HepG2 (cell line): ENCODE data around the gene USP32. TPM values are rescaled to one million over a fixed set of nuclear protein-coding genes. Genes with fewer than 3 reads are reported as not detected.

Experiments
- ATAC-seq: fragments of 200-7000 bp; cut with Tn5 transposase; 3 replicates; pipeline ENCODE4 v1.9.1; 2020; ENCODE audit warnings: mild to moderate bottlenecking, moderate library complexity
- BruUV-seq: library from RNA; stranded (reverse); fragments of 400-500 nt; replicated peaks from 2 replicates; lab custom pipeline; 2021; lab: Mats Ljungman, UMichigan
- CTCF ChIA-PET: fragments of 300-600 bp; formaldehyde crosslinking; extraction: SDS; loops from one replicate; lab custom pipeline; 2021; ENCODE audit warnings: low total read pairs, inconsistent platforms, low intra/inter-chr PET ratio; lab: Yijun Ruan, JAX
- POLR2A ChIA-PET: fragments of 350-600 bp; sonication (Branson Sonifier 250); formaldehyde crosslinking; loops from one replicate; lab custom pipeline; 2020; ENCODE audit warnings: antibody characterized with exemption, inconsistent platforms; lab: Yijun Ruan, JAX
- DNase-seq: peaks from one replicate; pipeline ENCODE4 v3.0.0-alpha.2; 2015; ENCODE audit warnings: low spot score
- FAIRE-seq: peaks from 3 replicates; lab custom pipeline; 2011; peaks lifted over from hg19 to GRCh38; lab: Jason Lieb, UNC
- H2AFZ ChIP-seq: one replicate; pipeline ENCODE4 v1.6.1; 2011; ENCODE audit warnings: low read length, inconsistent platforms
- H3K27ac ChIP-seq: fragments of 300-600 bp; 3 replicates; pipeline ENCODE4 v1.8.0; 2011; ENCODE audit warnings: mixed run types, mild to moderate bottlenecking, mixed read lengths, low read length, inconsistent platforms; ENCODE audit not compliant: insufficient read depth; ENCODE audit errors: extremely low read length
- H3K27me3 ChIP-seq, 2 experiments: fragments of 200-600 bp in 1 of 2; 2 replicates in 1 of 2; 3 replicates in 1 of 2; pipeline versions ENCODE4 v1.6.0 to v1.8.0; 2011; ENCODE audit warnings: low read length in 2 of 2, mild to moderate bottlenecking in 2 of 2, moderate library complexity in 2 of 2, inconsistent platforms in 1 of 2; ENCODE audit not compliant: insufficient read depth in 2 of 2, control insufficient read depth in 1 of 2
- H3K36me3 ChIP-seq, 2 experiments: fragments of 200-600 bp in 1 of 2; replicated peaks in 1 of 2; 2 replicates in 1 of 2; 3 replicates in 1 of 2; pipeline versions ENCODE4 v1.5.1 to v1.8.0; 2011; ENCODE audit warnings: low read length in 2 of 2, inconsistent platforms in 1 of 2; ENCODE audit not compliant: insufficient read depth in 2 of 2, control insufficient read depth in 1 of 2
- H3K4me1 ChIP-seq: 2 replicates; pipeline ENCODE4 v1.5.1; 2012; ENCODE audit warnings: low read length, inconsistent platforms; ENCODE audit not compliant: insufficient read depth
- H3K4me2 ChIP-seq: 2 replicates; pipeline ENCODE4 v1.6.0; 2011; ENCODE audit warnings: low read depth, low read length, inconsistent platforms
- H3K4me3 ChIP-seq, 3 experiments: fragments of 200-600 bp in 1 of 3; sonication (generic), shearing (Covaris generic) in 1 of 3; replicated peaks in 1 of 3; 2 replicates each; pipeline ENCODE4 v1.5.1; 2011 to 2016; ENCODE audit warnings: low read length in 3 of 3, inconsistent platforms in 2 of 3, low read depth in 2 of 3, mild to moderate bottlenecking in 2 of 3, control low read depth in 1 of 3, mixed read lengths in 1 of 3; ENCODE audit not compliant: insufficient read depth in 1 of 3
- H3K79me2 ChIP-seq: one replicate; pipeline ENCODE4 v1.6.1; 2011; ENCODE audit warnings: low read length, inconsistent platforms; ENCODE audit not compliant: insufficient read depth
- H3K9ac ChIP-seq: 2 replicates; pipeline ENCODE4 v1.6.0; 2011; ENCODE audit warnings: mild to moderate bottlenecking, low read depth, low read length, inconsistent platforms; ENCODE audit not compliant: insufficient read depth
- H3K9me3 ChIP-seq: 2 replicates; pipeline ENCODE4 v1.5.1; 2012; ENCODE audit warnings: mild to moderate bottlenecking, low read length
- H4K20me1 ChIP-seq: 2 replicates; pipeline ENCODE4 v1.6.0; 2011; ENCODE audit warnings: inconsistent platforms, mild to moderate bottlenecking, low read length, moderate library complexity; ENCODE audit not compliant: insufficient read depth
- FOSL2 ChIP-seq: sonication (generic); formaldehyde crosslinking; IDR thresholded peaks from 2 replicates; pipeline ENCODE4 v1.4.0; 2020; ENCODE audit warnings: missing genetic modification reagents
- ZNF33B ChIP-seq: sonication (generic); formaldehyde crosslinking; IDR thresholded peaks from 2 replicates; pipeline ENCODE4 v1.5.1; 2020; ENCODE audit warnings: mild to moderate bottlenecking, missing genetic modification reagents
- WGBS: methylation state at CpG from one replicate; pipeline ENCODE4 v1.1.6; 2017; ENCODE audit warnings: low lambda C conversion rate; 5-methylcytosine and 5-hydroxymethylcytosine counted together
- in situ Hi-C: cut with HindIII; loops from 2 replicates; pipeline ENCODE4 v1.10.0; 2017; ENCODE audit warnings: low pct_unique_long_range_greater_than_20kb; ENCODE audit not compliant: extremely low pct_ligation_motif_present
- intact Hi-C: fragments of 100-400 bp; cut with micrococcal nuclease; formaldehyde crosslinking; loops from one replicate; pipeline ENCODE4 v1.10.0; 2022; ENCODE audit not compliant: unreplicated experiment
- polyA plus RNA-seq, 8 experiments: library from polyadenylated mRNA; depleted of rRNA in 3 of 8; stranded (reverse) in 7 of 8; unstranded in 1 of 8; fragments of >200 nt; fragmentation: Illumina TruSeq in 4 of 8; extraction: Trizol in 4 of 8; gene quantifications; 2 replicates each; pipeline versions ENCODE4 v1.2.1 to v1.2.3, GENCODE V29; 2011 to 2016; ENCODE audit warnings: low read depth in 4 of 8, missing spikeins in 1 of 8, mixed read lengths in 1 of 8; ENCODE audit not compliant: insufficient read depth in 1 of 8
- total RNA-seq, 5 experiments: library from RNA; depleted of rRNA; stranded (reverse); fragments of >200 nt; fragmentation: Illumina TruSeq; extraction: Trizol; gene quantifications; 2 replicates each; pipeline ENCODE4 v1.2.3, GENCODE V29; 2016; ENCODE audit warnings: low read depth in 1 of 5
- TF ChIP-seq, protein P1 (sequence below): sonication (generic); formaldehyde crosslinking; IDR thresholded peaks from 2 replicates; pipeline ENCODE4 v1.5.0; 2020; ENCODE audit warnings: mild to moderate bottlenecking, missing genetic modification reagents

USP32 gene
- total and polyA plus RNA-seq, 2 of the 13 experiments (the other 11 are each of a cell fraction or from before 2014, with no cell fraction given), result 24.9 to 39.9 TPM

DNA sequence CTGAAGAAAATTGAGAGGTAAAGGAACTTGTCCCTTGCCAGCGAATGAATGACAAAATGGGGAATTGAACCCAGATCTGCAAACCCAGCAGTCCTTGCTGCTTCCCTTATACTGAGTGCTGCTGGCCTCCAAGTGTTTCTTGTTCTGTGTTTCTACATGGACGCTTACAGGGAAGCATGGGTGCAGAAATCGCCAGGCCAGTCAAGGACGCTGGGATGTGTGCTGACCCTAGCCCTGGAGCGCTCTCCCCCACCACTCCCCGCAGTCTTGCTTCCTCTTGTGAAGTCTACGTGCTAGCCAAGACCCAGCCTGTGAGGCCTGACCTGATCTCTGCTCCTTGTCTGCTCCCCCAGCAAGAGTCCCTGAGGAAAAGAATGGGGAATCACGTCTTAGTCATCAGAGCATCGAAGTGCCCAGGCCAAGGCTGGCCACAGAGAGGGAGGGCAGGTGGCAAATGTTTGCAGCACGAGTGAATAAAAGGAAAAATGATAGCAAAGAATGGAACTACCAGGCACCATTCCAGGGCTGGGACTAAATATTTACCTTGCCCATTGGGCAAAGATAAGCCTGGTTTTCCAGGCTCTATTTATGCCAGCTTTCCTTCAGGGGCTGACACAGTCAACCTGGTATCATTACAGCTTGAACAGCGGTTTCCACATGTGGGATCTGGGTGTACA is 224.7 kb downstream of the USP32 start:
- intact Hi-C loops (no loop called here), in situ Hi-C loops (loop anchor here (10.0 kb wide), 1 partner anchor 268 kb away; no protein-coding TSS in a partner anchor)
- CTCF ChIA-PET, result no interaction called here
- Histone ChIP-seq H3K4me2 (no peak overlapping the region), H3K9me3 (no peaks in the 10 kb centered on the region), H3K4me3 (no peak overlapping the region), H3K27me3 (peaks cover 0 to 9% of the 10 kb centered on the region in 2 experiments; a peak in 1 of 5 replicates), H3K4me1 (peaks cover 63% of the 10 kb centered on the region), H3K9ac (no peak overlapping the region), H3K36me3 (no peaks in the 10 kb centered on the region), H3K79me2 (no peaks in the 10 kb centered on the region), H2AFZ (no peak overlapping the region), H3K27ac (no peak overlapping the region), H4K20me1 (no peaks in the 10 kb centered on the region)
- TF ChIP-seq ZNF33B, result no peak
- POLR2A ChIA-PET, result no interaction called here
- no peak for ATAC-seq
- DNase-seq, result no peak
- BruUV-seq, result no TSS peak
- WGBS, result 57% methylated on average over 11 of the region's 11 CpGs
- no peak for FAIRE-seq

DNA sequence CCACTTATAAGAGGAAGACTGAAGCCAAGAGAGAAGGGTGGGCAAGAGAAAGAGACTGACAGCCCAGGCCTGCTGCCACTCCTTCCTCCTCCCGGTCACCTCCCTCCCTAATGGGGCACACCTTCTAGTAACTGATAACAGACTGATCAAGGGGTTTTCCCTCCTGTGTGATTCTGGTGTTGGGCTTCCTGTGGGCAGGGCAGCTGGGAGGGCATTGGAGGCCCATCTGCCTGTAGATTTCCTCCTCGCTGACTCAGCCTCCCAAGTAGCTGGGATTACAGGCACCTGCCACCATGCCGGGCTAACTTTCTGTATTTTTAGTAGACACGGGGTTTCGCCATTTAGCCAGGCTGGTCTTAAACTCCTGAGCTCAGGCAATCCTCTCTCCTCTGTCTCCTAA is 226.0 kb downstream of the USP32 start:
- intact Hi-C loops, result no loop called here
- TF ChIP-seq, protein P1, sequence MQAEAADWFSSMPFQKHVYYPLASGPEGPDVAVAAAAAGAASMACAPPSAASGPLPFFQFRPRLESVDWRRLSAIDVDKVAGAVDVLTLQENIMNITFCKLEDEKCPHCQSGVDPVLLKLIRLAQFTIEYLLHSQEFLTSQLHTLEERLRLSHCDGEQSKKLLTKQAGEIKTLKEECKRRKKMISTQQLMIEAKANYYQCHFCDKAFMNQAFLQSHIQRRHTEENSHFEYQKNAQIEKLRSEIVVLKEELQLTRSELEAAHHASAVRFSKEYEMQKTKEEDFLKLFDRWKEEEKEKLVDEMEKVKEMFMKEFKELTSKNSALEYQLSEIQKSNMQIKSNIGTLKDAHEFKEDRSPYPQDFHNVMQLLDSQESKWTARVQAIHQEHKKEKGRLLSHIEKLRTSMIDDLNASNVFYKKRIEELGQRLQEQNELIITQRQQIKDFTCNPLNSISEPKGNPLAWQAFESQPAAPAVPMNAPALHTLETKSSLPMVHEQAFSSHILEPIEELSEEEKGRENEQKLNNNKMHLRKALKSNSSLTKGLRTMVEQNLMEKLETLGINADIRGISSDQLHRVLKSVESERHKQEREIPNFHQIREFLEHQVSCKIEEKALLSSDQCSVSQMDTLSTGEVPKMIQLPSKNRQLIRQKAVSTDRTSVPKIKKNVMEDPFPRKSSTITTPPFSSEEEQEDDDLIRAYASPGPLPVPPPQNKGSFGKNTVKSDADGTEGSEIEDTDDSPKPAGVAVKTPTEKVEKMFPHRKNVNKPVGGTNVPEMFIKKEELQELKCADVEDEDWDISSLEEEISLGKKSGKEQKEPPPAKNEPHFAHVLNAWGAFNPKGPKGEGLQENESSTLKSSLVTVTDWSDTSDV, result no peak
- 0 out of 2 replicates have a peak, but pooled peaks have one; percentile 19 for TF ChIP-seq FOSL2 (CRISPR knock-in tag)
- Histone ChIP-seq H3K27ac (no peak overlapping the region), H3K79me2 (no peaks in the 10 kb centered on the region), H3K4me2 (no peak overlapping the region), H4K20me1 (no peaks in the 10 kb centered on the region), H3K4me3 (no peak overlapping the region), H3K9ac (no peak overlapping the region), H3K27me3 (peaks cover 0 to 19% of the 10 kb centered on the region in 2 experiments; a peak in 1 of 5 replicates), H3K4me1 (peaks cover 55% of the 10 kb centered on the region), H2AFZ (no peak overlapping the region), H3K36me3 (no peaks in the 10 kb centered on the region), H3K9me3 (no peaks in the 10 kb centered on the region)
- in situ Hi-C loops, result loop anchor here (10.0 kb wide), 1 partner anchor 269 kb away; no protein-coding TSS in a partner anchor
- FAIRE-seq, result no peak
- ChIA-PET CTCF (no interaction called here), POLR2A (no interaction called here)
- WGBS, result 29% methylated on average over 5 of the region's 5 CpGs
- DNase-seq, result no peak
- ATAC-seq, result no peak
- BruUV-seq, result no TSS peak
